GM21576 (cell line): ENCODE results near the gene PSMA3.
"Not testable (repeated sequence)": the region's sequence is repeated elsewhere in the genome, so short reads cannot be mapped to it uniquely, and the experiment has no call there.

Experiments used
- ATAC-seq: cut with Tn5 transposase; IDR thresholded peaks from one replicate; pipeline ENCODE4 v1.9.1; 2021; ENCODE audit warnings: mild to moderate bottlenecking, moderate library complexity; ENCODE audit not compliant: unreplicated experiment

Gene PSMA3

DNA sequence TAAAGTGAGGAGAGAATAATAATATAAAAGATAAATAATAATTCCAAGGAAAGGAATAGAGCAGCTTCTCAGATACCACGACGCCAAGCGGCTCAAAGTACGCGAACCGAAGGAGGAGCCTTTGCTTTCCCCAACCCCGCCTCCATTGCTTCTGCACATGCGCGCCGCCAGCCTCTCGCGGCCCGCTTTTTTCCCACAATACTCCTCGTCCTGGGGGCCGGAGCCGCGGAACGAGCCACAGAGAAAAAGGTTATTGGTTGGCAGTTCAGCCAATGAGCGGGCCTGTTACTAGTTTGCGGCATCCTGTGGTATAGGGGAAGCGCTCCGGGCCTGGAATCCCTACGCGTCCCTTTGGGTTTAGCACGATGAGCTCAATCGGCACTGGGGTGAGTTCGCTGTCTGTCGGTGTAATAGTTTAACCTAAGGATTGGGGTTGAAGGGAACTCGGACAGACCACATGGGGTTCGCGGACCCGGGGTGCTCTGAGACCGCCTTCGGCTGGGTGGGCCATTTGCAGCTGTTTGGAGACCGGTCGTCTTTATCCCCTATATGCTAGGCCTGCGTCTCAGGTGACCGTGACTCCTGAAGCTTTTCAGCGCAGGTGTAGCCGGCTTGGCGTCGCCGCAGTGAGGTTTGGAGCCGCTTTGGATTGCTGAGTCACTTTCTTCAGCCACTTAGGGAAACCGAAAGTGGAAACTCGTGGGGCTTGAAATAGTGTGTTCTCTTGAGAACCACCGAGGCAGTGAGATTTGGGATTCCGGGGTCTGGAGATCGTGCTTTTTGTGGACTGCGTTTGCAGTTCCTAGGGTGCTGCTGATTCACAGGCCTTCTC lies at the start of gene PSMA3:
Gene PSMA3, plus strand, starts transcription at position 288 of the 832 bp plus-strand sequence. Its CDS starts 78 bp downstream, at position 366.
- peak; percentile 89 for ATAC-seq

DNA sequence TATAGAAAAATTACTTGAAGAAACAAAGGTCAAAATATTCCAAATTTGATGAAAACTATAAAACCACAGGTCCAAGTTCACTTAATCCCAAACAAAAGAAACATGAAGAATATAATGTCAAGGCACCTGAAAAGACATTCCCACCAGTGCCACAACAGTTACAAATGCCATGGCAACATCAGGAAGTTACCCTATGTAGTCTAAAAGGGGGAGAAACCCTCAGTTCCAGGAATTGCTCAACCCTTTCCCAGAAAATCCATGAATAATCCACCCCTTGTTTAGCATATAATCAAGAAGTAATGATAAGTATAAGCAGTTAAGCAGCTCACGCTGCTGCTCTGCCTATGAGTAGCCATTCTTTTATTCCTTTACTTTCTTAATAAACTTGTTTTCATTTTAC lies 48.4 kb upstream of the PSMA3 start:
- ATAC-seq: no peak

DNA sequence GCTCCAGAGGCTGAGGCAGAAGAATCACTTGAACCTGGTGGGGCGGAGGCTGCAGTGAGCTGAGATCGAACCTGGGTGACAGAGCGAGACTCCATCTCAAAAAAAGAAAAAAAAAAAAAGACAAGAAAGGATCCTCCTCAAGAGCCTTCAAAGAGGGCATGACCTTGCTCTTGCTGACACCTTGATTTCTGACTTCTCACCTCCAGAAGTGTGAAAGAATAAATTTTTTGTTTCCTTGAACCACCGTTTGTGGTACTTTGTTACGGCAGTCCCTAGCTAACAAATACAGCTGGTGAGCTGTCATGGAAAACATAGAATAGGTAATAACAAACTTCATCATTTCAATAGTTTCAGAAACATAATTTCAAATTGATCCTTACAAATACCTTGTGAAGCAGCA lies 46.6 kb upstream of the PSMA3 start:
- no peak for ATAC-seq

DNA sequence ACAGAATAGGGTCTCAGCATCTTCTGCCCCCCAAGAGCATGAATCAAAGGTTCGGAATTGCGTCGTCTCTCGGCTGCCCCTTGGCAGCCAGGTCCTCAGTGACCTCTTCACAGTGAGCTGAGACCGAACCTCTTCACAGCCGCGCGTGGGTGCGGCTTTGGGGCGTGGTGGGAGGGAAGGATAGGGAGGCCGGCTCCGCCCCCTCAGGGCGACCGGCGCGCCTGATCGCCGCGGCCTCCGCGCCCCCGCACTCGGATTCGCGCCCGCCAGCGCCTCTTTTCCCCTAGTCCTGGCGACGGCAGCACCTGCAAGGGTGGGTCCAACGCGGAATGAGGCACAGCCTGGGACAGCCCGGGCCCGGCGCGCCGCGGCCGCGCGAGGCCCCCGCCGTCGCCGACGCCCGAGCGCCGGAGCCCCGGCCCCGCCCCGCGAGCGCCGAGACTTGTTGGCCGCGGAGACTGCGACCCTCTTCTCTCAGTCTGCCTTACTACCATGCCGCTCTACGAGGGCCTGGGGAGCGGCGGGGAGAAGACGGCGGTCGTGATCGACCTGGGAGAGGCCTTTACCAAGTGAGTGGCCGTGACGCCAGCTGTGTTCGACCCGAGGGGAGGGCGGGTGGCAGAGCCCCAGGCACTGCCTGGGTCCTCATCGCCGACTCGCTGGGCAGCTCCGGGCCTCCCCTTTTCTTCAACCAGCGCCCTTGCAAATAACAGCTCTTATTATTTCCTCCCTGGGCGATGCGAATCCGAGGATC lies 44.7 kb upstream of the PSMA3 start, which contains the start of gene ACTR10:
Gene ACTR10, plus strand, starts transcription at position 424 of the 754 bp plus-strand sequence. Its CDS starts 69 bp downstream, at position 493.
- ATAC-seq: peak; percentile 92

DNA sequence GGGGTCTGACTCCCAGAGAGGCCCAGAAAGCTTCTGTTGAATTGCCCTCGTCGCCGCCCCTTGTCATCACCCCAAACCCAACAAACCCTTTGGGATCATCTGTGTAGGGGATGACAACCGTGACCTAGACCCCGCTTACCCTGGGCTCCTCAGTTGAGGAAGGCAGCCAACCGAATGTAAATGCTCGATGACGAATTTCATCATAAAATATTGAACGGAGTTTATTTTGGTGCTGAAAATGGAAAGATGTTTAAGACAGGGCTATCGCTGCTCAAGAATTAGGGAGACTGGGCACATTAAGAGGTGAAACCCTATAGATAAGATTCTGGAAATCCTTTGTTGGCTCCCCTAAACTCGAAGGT lies 44.2 kb upstream of the PSMA3 start:
- ATAC-seq: peak; percentile 10

DNA sequence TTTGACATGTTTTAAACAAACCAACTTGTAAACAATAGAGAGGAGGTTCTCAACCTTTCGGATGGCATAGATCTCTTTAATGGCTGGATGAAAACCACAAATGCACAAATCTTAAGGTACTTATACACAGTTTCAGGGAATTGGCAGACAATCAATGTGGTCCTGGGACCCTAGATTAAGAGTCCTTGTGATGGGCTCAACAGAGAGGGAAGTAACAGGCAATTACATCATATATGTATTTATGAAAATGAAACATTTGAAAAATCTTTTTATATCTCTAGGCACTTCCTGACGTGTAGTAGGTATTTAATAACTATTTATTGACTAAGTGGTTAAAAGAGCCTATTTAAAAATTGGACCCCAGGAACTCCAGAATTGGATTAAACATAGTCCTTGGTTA lies 43.8 kb upstream of the PSMA3 start:
- no peak for ATAC-seq

DNA sequence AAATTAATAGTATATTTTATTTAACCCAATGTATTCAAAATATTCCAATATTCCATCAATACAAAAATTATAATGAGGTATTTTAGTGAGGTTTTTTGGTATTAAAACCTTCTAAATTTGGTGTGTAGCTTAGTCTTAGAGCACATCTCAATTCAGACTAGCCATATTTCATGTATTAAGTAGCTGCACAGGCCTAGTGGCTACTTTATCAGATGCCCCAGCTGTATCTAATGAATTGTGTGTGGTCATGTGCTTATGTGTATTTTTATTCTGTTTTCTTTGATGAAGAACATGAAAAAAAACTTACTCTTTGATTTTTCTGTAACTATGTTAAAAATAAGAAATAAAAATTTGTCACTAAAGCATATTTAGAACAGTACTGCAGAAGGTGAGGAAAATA lies 31.5 kb upstream of the PSMA3 start:
- no peak for ATAC-seq

DNA sequence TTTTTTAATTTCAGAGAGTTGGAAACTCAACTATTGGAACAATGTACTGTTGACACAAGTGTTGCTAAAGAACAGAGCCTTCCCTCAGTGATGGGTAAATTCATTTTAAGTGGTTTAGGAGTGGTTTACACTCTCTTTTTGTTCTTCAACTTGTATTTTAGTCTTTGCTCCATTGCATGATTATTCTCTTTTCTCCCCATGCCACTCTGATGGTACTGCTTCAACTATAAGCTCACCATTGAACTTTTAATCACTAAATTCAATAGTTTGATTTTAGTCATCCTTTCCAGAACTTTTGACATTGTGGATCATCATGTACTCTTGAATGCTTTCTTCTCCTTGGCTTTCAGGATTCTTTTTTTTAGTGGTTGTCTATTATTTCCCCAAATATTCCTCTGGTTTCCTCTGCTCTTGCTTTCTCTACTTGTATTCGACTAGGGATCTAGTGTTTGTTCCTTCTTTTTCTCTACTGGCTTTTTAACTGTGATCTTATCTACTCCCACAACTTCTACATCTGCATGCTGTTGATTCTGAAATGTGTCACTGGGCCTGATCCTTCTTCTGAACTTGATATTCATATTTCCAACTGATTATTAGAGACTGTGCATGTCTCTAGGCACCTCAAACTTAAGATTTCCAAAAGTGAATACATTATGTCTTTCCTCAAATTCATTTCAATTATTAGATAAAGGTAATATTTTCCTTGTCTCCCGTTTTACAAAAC lies 29.3 kb upstream of the PSMA3 start:
- no peak for ATAC-seq

DNA sequence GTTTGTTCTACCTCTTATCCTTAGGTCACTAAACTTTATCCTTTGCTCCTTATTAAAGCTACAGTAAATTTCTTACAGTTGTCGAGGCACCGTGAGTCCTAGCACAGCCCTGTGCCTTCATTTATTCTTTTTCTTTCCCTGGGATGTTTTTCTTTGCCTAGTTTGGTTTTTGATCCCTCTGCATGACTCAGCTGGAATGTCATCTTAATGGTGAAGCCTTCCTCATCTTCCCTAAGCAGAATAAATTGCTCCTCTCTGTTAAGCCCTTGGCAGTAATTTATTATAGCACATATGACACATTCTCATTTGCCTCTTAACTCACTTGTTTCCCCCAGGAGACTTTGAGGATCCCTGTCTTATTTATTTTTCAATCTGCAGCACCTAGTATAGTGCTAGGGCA lies 28.1 kb upstream of the PSMA3 start:
- no peak for ATAC-seq

DNA sequence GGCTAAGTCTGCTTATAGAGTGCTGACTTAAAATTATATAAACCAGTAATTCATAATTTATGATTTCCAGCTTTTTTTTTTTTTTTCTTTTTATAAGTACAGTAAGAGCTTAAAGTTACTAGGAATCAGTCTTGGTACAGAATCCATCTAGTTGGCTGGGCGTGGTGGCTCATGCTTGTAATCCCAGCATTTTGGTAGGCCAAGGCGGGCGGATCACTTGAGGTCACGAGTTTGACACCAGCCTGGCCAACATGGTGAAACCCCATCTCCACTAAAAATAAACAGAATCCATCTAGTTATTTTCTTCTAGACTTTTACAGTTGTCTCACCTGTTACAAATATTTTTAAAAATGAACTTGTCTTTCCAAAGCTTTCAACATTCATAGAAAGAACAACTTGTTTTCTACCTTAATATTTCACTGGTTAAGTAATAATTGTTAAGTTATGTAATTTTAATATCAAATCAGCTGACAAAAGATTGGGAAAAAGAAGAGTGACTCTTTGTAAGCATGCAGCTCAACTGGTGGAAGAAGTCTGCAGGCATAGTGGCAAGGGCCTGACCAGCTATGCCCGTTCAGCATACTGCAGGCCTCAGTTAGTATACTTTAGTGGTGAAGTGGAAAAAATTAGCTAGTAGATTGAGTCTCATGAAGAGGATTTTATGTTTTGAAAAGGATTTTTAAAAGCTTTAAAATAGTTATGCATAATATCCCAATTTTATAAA lies 17.4 kb upstream of the PSMA3 start:
- no peak for ATAC-seq

DNA sequence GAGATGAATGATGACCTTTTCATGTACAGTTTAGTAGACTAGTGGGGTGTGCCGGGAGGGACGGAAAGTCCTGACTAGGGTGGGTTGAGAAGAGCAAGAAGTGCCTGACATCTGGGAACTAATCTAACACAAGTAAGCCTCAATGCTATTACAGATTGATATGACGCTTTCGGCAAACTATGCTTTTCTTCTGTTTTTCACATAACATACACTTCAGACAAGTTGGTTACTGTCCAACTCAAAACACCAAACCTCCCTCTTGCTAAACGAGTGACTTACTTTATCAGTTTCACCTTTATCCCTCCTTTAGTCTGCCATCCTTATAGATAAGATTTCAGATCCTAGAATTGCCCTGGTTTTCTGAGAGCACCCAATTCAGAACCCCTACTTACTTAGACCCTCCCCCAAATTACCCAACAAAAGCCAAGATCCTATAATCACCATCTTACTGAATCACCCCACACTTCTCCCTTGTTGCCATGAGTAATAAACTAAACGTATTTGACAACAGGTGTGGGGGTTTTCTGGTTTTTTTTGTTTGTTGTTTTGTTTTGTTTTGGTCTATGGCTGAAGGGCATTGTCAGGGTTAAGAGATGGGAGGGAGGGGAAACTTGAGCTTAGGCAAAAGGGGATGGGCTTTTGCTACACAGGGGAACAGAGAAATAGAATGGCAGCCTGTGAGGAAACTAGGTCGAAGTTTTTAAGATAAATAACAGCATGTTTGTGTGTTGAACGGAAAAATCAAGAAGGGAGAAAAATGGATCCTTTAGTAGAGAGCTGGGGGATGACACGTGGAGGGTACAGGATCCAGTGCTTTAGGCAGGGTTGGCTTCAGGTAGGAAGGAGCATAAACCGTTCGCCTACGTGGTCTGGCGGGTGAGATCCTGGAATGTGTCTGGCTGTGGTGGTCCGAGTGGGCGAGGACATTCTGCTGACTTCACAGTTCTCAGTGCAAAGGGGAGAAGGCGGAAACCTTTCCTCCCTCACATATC lies 6.1 kb upstream of the PSMA3 start:
- no peak for ATAC-seq

DNA sequence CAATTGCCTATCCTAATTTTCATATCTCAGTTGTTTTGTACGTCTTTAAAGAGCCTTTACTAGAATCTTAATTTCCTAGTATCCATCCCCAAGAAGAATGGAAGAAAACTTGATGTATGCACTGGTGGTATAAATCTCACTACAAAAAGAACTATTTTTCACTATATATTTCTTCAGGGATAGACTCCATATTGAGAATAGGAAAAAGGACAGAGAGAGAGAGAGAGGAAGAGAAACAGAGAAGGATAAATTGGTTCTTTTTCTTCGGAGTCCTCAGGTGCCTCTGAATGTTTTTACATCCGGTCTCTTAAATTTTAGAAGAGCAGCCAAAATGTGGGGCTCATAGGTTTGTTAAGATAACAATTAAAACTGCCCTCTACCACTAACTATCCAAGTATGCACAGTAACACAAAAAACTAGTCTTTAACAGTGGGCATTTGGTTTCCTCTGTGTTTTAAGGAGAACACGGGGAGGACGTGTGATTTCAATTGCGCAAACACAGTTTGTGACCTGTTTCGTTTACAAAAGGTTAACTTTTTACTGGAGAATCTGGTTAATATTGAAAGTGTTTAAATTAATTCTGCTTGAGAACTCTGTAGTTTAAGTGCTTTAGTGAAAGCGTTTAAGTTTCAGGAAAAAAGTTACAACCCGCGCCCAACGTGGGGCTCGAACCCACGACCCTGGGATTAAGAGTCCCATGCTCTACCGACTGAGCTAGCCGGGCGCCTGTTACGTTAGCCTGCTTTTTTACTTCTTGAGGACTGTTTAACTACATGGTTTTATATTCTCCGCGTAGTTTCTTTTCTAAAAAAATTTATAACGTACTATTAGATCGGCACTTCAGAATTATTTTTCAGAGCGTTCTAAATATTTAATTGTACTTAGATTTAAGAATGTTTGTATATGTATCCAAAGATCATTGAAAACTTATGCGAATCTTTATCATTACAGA lies 5.1 kb upstream of the PSMA3 start:
- no peak for ATAC-seq

DNA sequence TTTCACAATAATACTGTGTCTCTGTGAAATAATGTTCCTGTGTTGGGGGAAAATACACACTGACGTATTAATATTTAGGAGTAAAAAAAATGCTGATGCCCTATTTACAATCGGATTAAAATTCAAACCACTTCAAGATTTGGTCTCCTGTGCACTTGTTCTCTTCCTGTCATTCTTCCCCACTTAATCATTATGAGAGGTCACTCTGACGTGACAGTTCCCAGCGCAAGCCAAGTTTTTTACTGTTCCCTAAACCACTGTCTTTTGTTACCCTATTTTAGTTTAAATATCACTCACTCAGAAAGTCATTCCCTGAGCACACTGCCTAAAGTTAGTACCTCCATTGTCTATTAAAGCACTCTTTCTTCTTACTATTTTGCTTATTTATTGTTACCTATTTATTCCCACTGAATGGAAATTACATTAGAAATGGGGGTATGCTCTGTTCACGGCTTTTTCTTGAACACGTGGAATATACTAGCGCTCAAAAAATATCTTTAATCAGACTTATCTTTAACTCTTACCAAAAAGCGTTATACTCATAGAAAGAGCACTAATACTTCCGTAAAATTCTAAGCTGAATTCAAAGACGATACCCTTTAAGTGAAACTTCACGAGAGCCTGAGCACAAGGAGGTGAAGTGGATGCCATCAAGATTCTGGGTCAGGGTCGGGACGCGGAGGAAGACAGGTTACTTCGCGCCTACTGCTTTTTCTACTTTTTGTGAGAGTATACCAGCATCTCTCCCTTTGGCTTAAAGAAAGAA lies 670 bp upstream of the PSMA3 start:
- ATAC-seq: peak; percentile 35

DNA sequence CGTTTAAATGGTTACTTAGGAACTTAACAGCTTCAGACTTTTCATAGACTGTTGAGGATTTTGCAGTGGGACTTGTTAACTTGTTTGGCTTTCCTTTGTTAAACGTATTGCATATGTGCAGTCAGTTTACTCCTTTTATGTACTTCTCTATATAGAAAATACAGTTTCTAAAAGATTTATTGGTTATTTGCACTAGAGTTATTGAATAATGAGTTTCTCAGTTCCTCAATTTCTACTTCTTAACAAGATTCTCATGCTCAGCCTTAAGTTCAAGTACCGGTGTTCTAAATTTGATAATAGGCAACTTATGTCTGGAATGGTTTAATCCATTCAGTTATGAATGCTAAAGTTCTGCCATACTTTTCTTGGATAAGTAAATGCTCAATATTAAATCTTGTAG lies 919 bp downstream of the PSMA3 start:
- ATAC-seq: no peak

DNA sequence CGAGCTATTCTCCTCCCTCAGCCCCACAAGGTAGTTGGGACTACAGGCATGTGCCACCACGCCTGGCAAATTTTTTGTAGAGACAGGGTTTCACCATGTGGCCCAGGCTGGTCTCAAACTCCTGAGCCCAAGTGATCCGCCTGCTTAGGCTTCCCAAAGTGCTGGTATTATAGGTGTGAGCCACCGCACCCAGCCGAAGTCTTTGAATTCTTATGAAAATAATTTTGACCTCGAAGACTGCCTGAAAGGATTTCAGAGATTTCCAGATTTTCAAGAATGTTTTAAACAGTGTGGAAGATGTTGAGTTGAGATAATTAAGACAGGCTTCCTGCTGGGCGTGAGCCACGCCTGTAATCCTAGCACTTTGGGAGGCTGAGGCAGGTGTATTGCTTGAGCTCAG lies 5.0 kb downstream of the PSMA3 start:
- ATAC-seq: no peak

DNA sequence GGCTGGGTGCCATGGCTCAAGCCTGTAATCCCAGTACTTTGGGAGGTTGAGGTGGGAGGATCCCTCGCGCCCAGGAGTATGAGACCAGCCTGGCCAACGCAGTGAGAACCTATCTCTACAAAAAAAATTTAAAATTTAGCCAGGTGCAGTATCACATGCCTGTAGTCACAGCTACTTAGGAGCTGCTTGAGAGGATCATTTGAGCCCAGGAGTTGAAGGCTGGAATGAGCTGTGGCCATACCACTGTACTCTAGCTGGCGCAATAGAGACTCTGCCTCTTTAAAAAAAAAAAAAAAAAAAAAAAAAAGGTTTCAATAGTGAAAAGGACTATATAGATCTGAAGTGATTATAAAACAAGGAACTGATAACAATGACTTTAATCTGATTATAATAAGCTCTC lies 13.5 kb downstream of the PSMA3 start:
- no peak for ATAC-seq

DNA sequence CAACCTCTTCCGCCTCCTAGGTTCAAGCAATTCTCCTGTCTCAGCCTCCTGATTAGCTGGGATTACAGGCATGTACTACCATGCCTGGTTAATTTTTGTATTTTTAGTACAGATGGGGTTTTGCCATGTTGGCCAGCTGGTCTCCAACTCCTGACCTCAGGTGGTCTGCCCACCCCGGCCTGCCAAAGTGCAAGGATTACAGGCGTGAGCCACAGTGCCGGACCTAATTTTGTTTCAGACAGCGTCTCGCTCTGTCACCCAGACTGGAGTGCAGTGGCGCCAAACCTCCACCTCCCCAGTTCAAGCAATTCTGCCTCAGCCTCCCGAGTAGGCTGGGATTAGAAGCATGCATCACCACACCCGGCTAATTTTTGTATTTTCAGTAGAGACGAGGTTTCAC lies 17.4 kb downstream of the PSMA3 start:
- not testable (repeated sequence) for ATAC-seq

DNA sequence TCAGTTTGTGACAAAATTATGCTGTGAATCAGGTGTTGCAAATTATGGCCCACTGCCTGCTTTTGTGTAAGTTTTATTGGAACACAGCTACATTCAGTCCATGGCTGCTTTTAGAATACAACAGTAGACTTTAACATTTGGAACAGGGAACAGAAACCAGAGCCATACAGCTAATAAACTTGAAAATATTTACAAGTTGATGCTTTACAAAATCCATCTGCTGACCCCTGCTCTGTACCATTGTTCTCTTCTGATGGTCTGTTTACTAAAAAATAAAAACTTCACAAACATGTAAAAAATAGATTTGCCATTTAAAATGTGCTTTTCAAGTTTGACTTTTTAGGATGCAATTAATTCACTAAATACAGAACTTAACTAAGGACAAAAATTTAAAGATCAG lies 20.8 kb downstream of the PSMA3 start:
- no peak for ATAC-seq
